Measurements from ENCODE around the gene LCN12. TPM values are rescaled to one million over a fixed set of nuclear protein-coding genes. Genes with fewer than 3 reads are reported as not detected.

Gene LCN12
- total and polyA plus RNA-seq, 5 experiments from 2014 or later = 2.6 to 2.7 TPM; not detected in 3

DNA sequence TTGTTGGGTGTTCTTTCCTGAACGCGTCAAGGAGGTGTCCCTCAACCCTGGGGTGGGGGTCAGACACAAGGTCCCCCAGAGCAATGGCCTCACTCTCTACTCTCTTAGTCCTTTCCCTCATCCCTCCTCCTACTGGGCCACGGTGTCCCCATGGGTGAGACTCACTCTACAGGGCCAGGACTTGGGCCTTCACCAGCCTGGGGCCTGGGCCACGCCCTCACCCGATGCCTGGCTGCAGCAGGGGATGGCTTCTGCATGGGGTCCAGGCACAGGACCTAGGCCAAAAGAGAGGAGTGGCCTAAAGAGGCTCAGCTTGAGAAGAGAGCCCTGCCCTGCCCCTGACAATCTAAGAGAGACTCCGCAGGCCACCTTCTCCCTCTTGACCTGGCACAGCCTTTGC is 5.8 kb downstream of the LCN12 start:
- ATAC-seq (no peak), DNase-seq (no peak)
- H3K4me1 Mint-ChIP-seq = peaks cover 10 to 59% (median 37%) of the 10 kb centered on the region in 4 donors
- POLR2A ChIA-PET = interaction anchor here (0.6 to 1.7 kb wide), 2 partner anchors 35 to 118 kb away, joined by 3 to 4 read pairs; no protein-coding TSS in a partner anchor
- no peaks in the 10 kb centered on the region for H3K27me3 Mint-ChIP-seq
- H3K9me3 Mint-ChIP-seq = peaks cover 0 to 11% (median 0%) of the 10 kb centered on the region in 9 donors
- H3K27ac Mint-ChIP-seq = peak overlapping the region in 3 of 10 donors; percentile 38 to 72 (median 64)
- H3K4me3 Mint-ChIP-seq = peak overlapping the region in 1 of 10 donors; percentile 39
- H3K36me3 Mint-ChIP-seq = no peaks in the 10 kb centered on the region

DNA sequence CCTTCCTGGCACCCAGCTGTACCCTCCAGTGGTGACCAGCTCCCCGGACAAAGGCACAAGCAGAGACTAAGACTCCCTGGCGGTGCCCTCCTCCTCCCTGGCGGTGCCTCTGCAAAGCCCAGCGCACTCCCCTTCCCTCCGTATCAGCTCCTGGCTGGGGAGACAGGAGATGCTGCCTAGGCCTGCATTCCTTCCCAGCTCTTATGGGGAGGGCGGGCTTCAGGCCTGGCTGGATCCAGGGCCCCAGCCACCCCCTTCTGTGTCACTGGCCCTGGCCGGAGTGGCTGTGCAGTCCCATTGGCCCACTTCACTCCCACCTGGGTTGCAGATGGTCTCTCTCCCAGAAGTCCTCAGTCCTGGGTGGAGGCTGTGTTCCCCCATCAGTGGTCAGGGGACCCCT is 6.4 kb downstream of the LCN12 start:
- no peak for ATAC-seq

DNA sequence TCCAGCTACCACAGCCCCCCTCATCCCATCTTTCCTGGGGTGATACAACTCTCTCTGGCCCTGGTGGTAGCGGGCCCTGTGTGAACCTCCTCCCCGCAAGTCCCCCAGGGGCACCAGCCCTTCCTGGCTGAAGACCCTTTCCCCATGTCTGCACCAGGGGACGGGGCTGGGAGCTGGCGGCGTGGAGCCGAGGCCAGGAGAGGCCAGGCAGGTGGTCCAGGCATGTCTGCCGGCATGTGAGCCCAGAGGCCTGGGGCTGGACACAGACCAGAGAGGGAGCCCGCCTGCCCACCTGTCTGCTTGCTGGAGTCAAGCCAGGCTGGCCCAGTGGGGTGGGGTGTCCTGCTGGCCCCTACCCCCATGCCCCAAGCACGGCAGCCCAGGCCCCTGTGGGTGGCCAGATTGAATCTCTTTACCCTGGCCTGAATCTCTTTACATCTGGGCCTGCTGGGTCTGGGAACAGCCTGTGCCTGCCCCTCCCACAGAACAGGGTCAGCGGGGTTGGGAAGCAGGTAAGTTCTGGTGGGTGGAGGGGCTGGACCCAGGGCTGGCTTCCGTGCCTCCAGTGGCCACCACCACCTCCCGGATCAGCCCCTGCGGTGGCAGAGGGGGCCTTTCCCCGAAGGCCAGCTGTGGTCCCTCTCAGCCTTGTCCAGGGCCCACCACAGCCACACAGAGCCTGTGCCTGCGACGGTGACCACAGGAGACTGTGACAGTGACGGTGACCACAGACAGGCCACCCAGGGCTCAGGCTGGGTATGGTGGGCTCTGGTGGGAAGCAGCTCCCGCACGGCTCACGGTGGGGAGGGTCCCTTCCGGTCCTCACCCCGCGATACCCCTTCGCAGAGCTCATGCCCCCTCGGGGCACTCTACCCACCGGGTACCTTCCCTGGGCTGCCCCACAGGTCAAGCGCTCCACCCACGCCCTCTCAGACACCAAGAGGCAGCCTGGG is 7.1 kb downstream of the LCN12 start:
- Mint-ChIP-seq H3K27me3 (no peaks in the 10 kb centered on the region), H3K36me3 (no peaks in the 10 kb centered on the region), H3K27ac (peak overlapping the region in 5 of 10 donors; percentile 34 to 93 (median 72)), H3K4me1 (peaks cover 14 to 65% (median 43%) of the 10 kb centered on the region in 4 donors), H3K9me3 (peaks cover 0 to 11% (median 0%) of the 10 kb centered on the region in 9 donors), H3K4me3 (peak overlapping the region in 3 of 10 donors; percentile 63 to 78 (median 74))
- DNase-seq (no peak), ATAC-seq (no peak)
- POLR2A ChIA-PET = interaction anchor here (0.8 to 2.3 kb wide), 11 partner anchors 9 to 96 kb away, joined by 3 to 12 read pairs (median 3); partner anchors contain the start of genes C8G, CLIC3 and PAXX

More for the DNA sequence above, 6.4 kb downstream of the LCN12 start:
- no peak for DNase-seq
- POLR2A ChIA-PET = interaction anchor here (0.6 to 1.7 kb wide), 4 partner anchors 21 to 118 kb away, joined by 3 to 4 read pairs (median 3); partner anchors contain the start of gene CLIC3
- Mint-ChIP-seq H3K9me3 (peaks cover 0 to 11% (median 0%) of the 10 kb centered on the region in 9 donors), H3K4me3 (peak overlapping the region in 2 of 10 donors; percentile 6 to 39), H3K27ac (peak overlapping the region in 3 of 10 donors; percentile 6 to 64 (median 37)), H3K36me3 (no peaks in the 10 kb centered on the region), H3K27me3 (no peaks in the 10 kb centered on the region), H3K4me1 (peaks cover 14 to 65% (median 42%) of the 10 kb centered on the region in 4 donors)

DNA sequence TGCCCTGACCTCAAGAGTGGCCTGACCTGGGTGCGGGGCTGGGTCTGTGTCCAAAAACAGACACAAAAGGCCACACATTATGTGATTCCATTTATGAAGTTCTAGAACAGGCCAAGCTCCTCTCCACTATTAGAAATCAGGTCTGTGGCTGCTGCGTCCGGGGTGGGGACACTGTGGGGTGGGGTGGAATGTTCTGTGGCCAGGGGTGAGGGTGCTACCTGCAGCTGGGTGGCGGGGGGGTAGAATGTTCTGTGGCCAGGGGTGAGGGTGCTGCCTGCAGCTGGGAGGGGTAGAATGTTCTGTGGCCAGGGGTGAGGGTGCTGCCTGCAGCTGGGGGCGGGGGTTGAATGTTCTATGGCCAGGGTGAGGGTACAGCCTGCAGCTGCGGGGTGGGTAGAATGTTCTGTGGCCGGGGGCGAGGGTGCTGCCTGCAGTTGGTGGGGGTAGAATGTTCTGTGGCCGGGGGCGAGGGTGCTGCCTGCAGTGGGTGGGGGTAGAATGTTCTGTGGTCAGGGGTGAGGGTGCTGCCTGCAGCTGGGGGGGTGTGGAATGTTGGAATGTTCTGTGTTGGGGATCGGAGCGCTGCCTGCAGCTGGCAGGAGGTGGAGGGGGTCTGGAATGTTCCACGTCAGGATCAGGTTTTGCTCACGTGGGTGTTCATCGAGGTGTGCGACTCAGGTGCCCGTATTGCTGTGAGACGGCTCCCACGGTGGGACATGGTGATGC is 8.3 kb downstream of the LCN12 start:
- H3K4me1 Mint-ChIP-seq = peaks cover 15 to 63% (median 49%) of the 10 kb centered on the region in 4 donors
- POLR2A ChIA-PET = interaction anchor here (1.0 to 2.3 kb wide), 9 partner anchors 10 to 94 kb away, joined by 3 to 12 read pairs (median 5); partner anchors contain the start of genes C8G, PAXX and PTGDS
- DNase-seq (no peak), ATAC-seq (peak; percentile 67 to 80)
- H3K4me3 Mint-ChIP-seq = peak overlapping the region in 9 of 10 donors; percentile 18 to 82 (median 69)
- H3K27me3 Mint-ChIP-seq = no peaks in the 10 kb centered on the region
- H3K9me3 Mint-ChIP-seq = peaks cover 0 to 11% (median 0%) of the 10 kb centered on the region in 9 donors
- H3K27ac Mint-ChIP-seq = peak overlapping the region; percentile 58 to 94 (median 88)
- no peaks in the 10 kb centered on the region for H3K36me3 Mint-ChIP-seq

DNA sequence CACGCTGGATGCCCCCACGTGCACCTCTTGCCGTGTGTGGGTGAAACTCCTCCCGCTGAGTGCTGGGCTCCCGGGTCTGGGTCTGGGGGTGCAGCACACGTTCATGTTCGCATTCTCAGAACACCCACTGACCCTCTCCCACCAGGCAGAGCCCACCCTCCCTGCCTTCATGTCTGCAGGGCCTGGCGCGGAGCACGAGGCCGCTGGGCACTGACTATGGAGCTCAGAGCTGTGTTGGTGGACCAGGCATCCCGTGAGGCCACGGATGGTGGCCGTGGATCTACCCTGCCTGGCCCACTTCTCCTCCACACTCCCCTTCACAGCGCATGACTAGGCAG is 8.8 kb downstream of the LCN12 start:
- H3K4me3 Mint-ChIP-seq = peak overlapping the region in 5 of 10 donors; percentile 14 to 78 (median 63)

DNA sequence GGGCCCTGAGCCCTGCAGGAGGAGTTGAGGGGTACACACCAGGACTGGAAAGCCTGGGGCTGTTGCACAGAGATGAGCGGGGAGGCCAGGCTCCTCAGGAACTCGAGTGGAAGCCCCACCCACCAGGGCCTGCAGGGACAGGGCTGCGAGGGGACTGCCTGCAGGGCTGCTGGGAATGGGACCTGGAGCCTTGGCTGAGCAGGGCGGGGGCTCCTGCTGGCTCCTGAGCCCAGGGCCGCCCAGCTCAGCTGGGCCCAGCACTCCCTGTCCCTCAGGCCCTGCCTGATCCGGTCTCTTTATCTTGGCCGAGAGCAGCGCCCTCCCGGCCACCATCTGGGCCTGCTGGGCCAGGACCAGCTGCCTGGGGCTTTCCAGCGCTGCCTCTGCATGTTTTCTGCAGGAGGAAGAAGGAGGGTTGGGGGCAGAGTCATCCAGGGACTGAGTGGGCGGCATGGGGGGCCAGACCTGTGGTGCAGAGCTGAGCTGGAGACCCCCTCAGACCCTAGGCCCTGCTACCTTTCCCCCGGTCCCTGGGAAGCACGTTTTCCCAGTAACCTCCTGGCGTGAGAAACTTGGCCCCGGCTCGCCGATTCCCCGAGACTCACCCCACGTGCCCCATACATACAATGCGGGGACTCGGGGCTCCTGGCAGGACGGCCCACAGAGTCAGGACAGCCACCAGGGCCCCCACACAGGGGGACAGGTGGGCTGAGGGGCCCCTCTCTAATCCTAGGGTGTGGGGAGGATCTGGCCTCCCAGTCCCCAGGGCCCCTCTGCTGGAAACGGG is 9.4 kb downstream of the LCN12 start:
- Mint-ChIP-seq H3K27ac (peak overlapping the region in 8 of 10 donors; percentile 34 to 93 (median 46)), H3K4me1 (peaks cover 20 to 70% (median 57%) of the 10 kb centered on the region in 4 donors), H3K9me3 (peaks cover 0 to 7% (median 0%) of the 10 kb centered on the region in 9 donors), H3K36me3 (no peaks in the 10 kb centered on the region), H3K27me3 (no peaks in the 10 kb centered on the region), H3K4me3 (peak overlapping the region in 4 of 10 donors; percentile 14 to 63 (median 24))
- no peak for ATAC-seq
- POLR2A ChIA-PET = interaction anchor here (0.6 to 1.8 kb wide), 4 partner anchors 11 to 42 kb away, joined by 3 to 4 read pairs (median 4); no protein-coding TSS in a partner anchor
- DNase-seq = no peak

More for the DNA sequence above, 8.8 kb downstream of the LCN12 start:
- Mint-ChIP-seq H3K27me3 (no peaks in the 10 kb centered on the region), H3K27ac (peak overlapping the region in 7 of 10 donors; percentile 27 to 93 (median 62)), H3K4me1 (peaks cover 19 to 67% (median 54%) of the 10 kb centered on the region in 4 donors), H3K36me3 (no peaks in the 10 kb centered on the region), H3K9me3 (peaks cover 0 to 11% (median 0%) of the 10 kb centered on the region in 9 donors)
- POLR2A ChIA-PET = interaction anchor here (1.0 to 2.3 kb wide), 5 partner anchors 10 to 32 kb away, joined by 4 to 12 read pairs (median 8); partner anchors contain the start of genes PAXX and PTGDS
- ATAC-seq = no peak
- DNase-seq = no peak

DNA sequence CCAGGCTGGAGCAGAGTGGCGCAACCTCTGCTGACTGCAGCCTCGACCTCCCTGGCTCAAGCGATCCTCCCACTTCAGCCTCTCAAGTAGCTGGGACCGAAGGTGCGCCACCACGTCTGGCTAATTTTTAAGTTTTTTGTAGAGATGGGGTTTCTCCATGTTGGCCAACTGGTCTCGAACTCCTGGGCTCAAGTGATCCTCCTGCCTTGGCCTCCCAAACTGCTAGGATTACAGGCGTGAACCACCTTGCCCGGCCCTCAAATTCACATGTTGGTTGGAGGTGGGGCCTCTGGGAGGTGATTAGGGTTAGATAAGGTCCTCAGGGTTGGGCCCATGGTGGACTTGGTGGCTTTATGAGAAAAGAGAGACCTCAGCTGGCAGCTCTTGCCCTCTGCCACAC is 10.1 kb downstream of the LCN12 start:
- ATAC-seq (no peak), DNase-seq (no peak)
- Mint-ChIP-seq H3K36me3 (no peaks in the 10 kb centered on the region), H3K4me1 (peaks cover 18 to 66% (median 57%) of the 10 kb centered on the region in 4 donors), H3K27me3 (no peaks in the 10 kb centered on the region), H3K27ac (peak overlapping the region in 5 of 10 donors; percentile 25 to 69 (median 38)), H3K9me3 (peaks cover 0 to under 1% (median 0%) of the 10 kb centered on the region in 9 donors), H3K4me3 (peak overlapping the region in 3 of 10 donors; percentile 1 to 24 (median 8))
- POLR2A ChIA-PET = interaction anchor here (0.8 to 1.8 kb wide), 3 partner anchors 10 to 16 kb away, joined by 3 to 4 read pairs (median 4); no protein-coding TSS in a partner anchor

DNA sequence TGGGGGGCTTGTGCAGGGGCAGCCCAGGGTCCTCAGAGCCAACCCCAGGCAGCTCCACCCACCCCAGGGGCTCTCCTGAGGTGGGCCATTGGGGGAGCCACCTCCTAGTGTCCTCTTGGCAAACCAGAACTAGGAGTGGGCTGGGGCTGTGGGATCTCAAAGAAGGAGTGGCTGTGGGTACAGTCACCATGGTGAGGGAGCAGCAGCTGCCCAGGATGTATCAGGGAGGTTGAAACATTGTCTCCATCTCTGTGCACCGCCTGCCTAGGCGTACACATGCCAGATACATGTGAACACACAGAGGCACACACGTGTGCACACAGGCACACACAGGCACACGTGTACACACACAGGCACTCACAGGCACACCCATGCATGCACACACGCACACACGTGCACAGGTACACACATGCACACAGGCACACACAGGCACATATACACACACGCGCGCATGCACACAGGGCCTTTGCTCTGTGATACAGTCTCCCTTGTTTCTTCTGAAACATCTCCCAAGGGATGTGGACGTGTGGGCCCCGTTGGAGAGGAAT is 10.7 kb downstream of the LCN12 start:
- DNase-seq (no peak), ATAC-seq (no peak)
- H3K27me3 Mint-ChIP-seq = no peaks in the 10 kb centered on the region
- no peaks in the 10 kb centered on the region for H3K36me3 Mint-ChIP-seq
- peaks cover 19 to 66% (median 58%) of the 10 kb centered on the region in 4 donors for H3K4me1 Mint-ChIP-seq
- H3K9me3 Mint-ChIP-seq = no peaks in the 10 kb centered on the region
- peak overlapping the region; percentile 26 to 85 (median 71) for H3K27ac Mint-ChIP-seq
- POLR2A ChIA-PET = interaction anchor here (0.6 to 1.8 kb wide), 4 partner anchors 9 to 84 kb away, joined by 3 to 5 read pairs (median 4); partner anchors contain the start of gene LCN12
- peak overlapping the region in 1 of 10 donors; percentile 35 for H3K4me3 Mint-ChIP-seq

DNA sequence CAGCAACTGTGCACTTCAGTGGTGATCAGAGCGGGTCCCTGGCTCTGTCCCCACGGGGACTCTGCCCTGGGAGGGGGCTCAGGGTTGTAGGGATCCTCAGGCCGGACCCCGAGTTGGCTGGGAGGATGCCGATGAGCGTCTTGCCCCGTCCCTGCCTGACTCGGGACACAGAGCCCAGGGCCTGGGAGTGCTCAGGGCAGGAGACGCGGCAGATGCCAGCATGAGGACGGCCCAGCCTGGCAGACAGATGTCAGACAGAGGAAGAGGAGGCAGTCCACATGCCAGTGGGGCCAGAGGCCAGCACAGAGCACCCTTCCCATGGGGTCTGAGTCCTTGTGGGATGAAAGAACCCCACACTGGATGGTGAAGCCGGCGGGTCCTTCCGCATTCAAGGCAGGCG is 11.3 kb downstream of the LCN12 start:
- Mint-ChIP-seq H3K9me3 (no peaks in the 10 kb centered on the region), H3K27me3 (no peaks in the 10 kb centered on the region), H3K36me3 (no peaks in the 10 kb centered on the region), H3K4me1 (peaks cover 19 to 66% (median 55%) of the 10 kb centered on the region in 4 donors), H3K4me3 (peak overlapping the region in 1 of 10 donors; percentile 35), H3K27ac (peak overlapping the region in 3 of 10 donors; percentile 26 to 79 (median 70))
- POLR2A ChIA-PET = interaction anchor here (0.6 to 1.8 kb wide), 3 partner anchors 9 to 84 kb away, joined by 3 to 5 read pairs (median 4); partner anchors contain the start of gene LCN12
- no peak for ATAC-seq
- DNase-seq = no peak

DNA sequence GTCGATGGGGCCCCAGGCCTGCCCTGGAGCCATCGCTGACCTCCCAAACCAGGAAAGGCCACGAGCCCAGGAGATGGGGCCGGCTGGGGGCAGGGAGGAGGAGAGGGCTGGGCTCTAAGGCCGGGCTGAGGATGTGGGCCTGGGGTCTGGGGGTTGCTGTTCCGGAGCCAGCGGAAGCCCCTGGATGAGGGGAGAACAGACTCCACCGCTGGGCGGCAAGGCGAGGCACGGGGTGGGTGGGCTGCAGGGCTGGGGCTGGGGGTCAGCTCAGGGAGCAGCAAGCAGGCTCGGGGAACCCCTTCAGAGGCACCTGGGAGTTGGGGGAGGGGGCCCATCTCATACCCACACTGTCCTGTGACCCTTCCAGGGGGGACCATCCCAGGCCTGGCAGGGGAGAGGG is 11.7 kb downstream of the LCN12 start:
- Mint-ChIP-seq H3K4me3 (no peak overlapping the region), H3K9me3 (no peaks in the 10 kb centered on the region), H3K4me1 (peaks cover 19 to 64% (median 52%) of the 10 kb centered on the region in 4 donors), H3K27ac (no peak overlapping the region), H3K27me3 (no peaks in the 10 kb centered on the region), H3K36me3 (no peaks in the 10 kb centered on the region)
- POLR2A ChIA-PET = interaction anchor here (0.6 to 0.9 kb wide), 2 partner anchors 11 to 85 kb away, joined by 3 to 5 read pairs; partner anchors contain the start of gene LCN12
- ATAC-seq (no peak), DNase-seq (no peak)
